HG02610 (cell line): ENCODE results near the gene AGMAT.

Experiments used
- ATAC-seq: cut with Tn5 transposase; IDR thresholded peaks from one replicate; pipeline ENCODE4 v1.9.1; 2021; ENCODE audit warnings: mild to moderate bottlenecking, moderate library complexity; ENCODE audit not compliant: unreplicated experiment

Gene AGMAT

DNA sequence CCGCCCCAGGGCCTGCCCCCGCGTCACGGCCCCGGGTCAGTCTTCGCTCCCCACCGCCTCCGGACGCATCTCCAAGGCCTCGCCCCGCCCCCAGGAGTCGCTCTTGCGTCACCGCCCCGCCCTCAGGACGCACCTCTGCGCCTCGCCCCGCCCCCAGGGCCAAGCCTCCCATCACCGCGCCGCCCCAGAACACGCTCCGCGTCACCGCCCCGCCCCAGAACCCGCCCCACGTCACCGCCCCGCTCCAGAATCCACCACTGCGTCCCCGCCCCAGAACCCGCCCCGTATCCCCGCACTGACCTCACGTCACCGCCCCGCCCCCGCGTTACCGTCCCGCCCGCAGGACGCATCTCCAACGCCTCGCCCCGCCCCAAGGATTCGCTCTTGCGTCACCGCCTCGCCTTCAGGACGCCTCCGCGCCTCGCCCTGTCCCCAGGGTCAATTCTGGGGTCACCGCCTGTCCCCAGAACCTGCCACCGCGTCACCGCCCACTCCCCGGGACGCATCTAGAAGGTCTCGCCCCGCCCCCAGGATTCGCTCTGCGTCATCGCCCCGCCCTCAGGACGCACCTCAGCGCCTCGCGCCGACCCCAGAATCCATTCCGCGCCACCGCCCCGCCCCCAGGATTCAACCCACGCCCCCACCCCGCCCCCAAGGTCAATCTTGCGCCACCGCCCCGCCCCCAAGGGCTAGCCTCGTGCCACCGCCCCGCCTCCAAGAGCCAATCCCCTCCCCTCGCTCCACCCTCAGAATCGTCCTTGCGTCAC, 60.4 kb downstream of the AGMAT start:
- ATAC-seq, result peak; percentile 43

DNA sequence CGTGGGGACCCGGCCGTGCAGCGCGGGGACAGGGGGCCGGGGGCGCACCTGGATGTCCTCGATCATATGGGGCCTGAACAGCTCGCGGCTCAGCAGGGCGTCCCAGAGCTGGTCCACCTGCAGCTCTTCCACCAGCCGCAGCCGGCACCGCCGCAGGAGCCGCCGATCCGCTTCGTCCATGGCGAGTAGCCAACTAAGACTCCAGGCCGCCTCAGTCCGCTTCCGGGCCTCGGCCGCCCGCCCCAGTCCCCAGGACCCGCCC, 60.9 kb downstream of the AGMAT start, which contains the start of gene CASP9:
CASP9 (minus strand) TSS at position 195 of the 262 bp plus-strand sequence; CDS start at position 180, 15 bp downstream.
- no peak for ATAC-seq

DNA sequence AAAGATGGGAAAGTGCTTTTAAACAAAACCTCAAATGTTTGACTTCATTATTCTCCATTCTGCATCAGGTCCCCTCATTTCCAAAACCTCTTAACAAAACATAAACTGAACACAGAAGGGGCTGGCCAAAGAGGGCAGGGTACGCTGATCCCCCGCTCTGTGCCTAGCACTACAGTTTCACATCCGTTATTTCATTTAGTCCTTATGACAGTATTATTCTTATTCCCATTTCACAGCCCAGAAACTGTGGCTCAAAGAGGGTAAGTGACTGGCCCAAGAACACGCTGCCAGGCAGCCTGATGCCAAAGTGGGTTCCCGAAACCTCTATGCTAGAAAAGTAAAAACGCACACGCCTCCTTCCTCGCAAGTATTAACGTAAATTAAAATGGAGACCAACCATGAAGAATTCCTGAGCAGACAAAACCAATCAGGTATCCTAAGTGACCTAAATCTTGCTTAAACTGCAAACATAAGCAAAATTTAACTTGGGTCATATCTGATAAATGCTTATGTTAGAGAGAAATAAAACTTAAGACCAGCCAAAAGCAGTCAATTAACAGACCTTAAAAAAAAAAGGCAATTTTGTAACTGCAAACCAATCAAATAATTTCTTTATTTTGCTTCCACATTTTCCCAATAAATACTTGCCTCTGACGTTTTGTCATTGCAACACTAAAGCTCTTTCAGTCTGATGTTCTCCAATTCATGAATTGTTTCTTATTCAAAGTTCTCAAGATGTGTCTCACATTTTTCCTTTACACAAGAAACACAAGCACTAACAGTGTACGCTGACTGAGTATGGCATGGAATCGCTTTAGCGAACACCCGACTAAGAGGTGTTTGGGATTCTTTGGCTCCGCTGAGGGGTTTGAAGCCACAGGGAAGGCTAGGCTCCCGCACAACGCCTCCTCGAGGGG, 61.5 kb downstream of the AGMAT start:
- ATAC-seq, result no peak

DNA sequence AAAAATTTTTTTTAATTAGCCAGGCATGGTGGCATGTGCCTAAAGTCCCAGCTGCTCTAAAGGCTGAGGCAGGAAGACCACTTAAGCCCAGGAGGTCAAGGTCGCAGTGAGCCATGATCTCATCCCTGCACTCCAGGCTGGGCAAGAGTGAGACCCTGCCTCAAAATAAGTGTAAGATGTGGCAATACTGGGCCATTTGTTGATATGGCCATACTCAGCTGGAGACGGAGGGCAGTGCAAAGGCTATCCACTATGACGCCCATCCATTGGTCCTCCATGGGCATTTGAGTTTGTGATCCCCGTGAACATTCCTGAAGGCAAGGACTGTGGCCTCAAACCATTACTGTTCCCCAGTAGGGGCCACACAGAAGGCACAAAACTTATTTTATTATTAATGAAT, 62.3 kb downstream of the AGMAT start:
- ATAC-seq, result no peak
